BLaER1 treated with 17β-estradiol and CSF1 and Interleukin-3, amounts not matched to agents 10 nM and 100 nM (cell line): ENCODE results near the gene KIF3C.
"Not testable (repeated sequence)": the region's sequence is repeated elsewhere in the genome, so short reads cannot be mapped to it uniquely, and the experiment has no call there.

Experiments used
- H3K27ac ChIP-seq, 11 experiments: shearing (Covaris generic); formaldehyde crosslinking; 2 replicates each; pipeline ENCODE4 v1.8.1; 2022
- H3K27me3 ChIP-seq, 11 experiments: shearing (Covaris generic); formaldehyde crosslinking; 2 replicates each; pipeline ENCODE4 v1.8.1; 2022
- H3K36me3 ChIP-seq, 11 experiments: shearing (Covaris generic); formaldehyde crosslinking; 2 replicates each; pipeline ENCODE4 v1.8.1; 2022
- H3K4me1 ChIP-seq, 10 experiments: shearing (Covaris generic); formaldehyde crosslinking; 2 replicates each; pipeline ENCODE4 v1.8.1; 2022
- H3K4me2 ChIP-seq, 11 experiments: shearing (Covaris generic); formaldehyde crosslinking; 2 replicates each; pipeline ENCODE4 v1.8.1; 2022
- H3K4me3 ChIP-seq, 10 experiments: shearing (Covaris generic); formaldehyde crosslinking; 2 replicates each; pipeline ENCODE4 v1.8.1; 2022
- H3K9ac ChIP-seq, 11 experiments: shearing (Covaris generic); formaldehyde crosslinking; 2 replicates each; pipeline ENCODE4 v1.8.1; 2022
- H3K9me3 ChIP-seq, 11 experiments: shearing (Covaris generic); formaldehyde crosslinking; replicated peaks in 1 of 11; 2 replicates each; pipeline ENCODE4 v1.8.1; 2022
- H4K20me1 ChIP-seq, 11 experiments: shearing (Covaris generic); formaldehyde crosslinking; 2 replicates each; pipeline ENCODE4 v1.8.1; 2022
- Cebpa-rat ChIP-seq, 11 experiments: shearing (Covaris generic); IDR thresholded peaks; 2 replicates each; pipeline ENCODE4 v1.8.1; 2022

Gene KIF3C

DNA sequence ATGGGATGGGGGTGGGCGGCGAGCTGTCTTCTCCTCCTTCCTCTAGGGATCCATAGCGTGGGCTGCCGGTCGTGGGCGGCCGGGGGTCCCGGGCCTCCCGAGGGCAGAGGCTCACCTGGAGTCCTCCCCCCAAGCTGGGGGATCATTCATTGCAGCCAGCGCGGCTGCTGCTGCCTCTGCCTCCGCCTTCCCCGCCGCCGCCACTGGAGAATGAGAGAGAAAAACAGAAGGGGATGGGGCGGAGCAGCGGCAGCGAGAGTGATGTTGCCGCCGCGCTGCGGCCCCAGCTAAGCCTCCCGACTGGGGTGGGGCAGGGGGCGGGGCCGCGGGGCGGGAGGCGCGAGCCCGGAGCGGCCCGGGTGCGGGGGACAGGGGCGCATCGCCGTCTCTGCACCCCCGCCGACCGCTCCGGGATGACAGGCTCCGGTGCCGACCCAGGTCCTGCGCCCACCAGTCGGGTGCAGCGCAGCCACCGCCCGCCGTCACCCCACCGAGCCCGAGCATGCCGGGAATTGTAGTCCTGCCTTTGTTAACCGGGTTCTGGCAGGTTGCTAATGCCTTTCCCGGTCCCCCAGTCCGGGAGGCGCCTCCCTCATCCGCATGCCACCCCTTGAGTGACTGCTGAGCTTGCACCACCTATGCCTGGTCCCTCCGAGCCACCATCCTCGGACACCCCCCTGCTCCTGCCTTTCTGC is at the start of gene KIF3C:
TSS of gene KIF3C (minus strand) at position 225 of the 695 bp plus-strand sequence. CDS start 580 bp downstream, outside the sequence.
- no peak for TF ChIP-seq Cebpa-rat (IDR thresholded peaks at IDR 0.05)
- Histone ChIP-seq H3K9me3 (no peaks in the 10 kb centered on the region), H3K27me3 (no peaks in the 10 kb centered on the region), H4K20me1 (peaks cover 0 to 36% (median 21%) of the 10 kb centered on the region in 11 experiments; a peak in 11 of 22 replicates), H3K4me2 (peak within 1 kb of the TSS; percentile 92 to 100 (median 99)), H3K27ac (peak within 1 kb of the TSS; percentile 31 to 84 (median 77); a peak in 21 of 22 replicates), H3K36me3 (peaks cover 0 to 12% (median 0%) of the 10 kb centered on the region in 11 experiments; a peak in 4 of 22 replicates), H3K9ac (peak within 1 kb of the TSS; percentile 80 to 88 (median 83)), H3K4me3 (peak within 1 kb of the TSS; percentile 68 to 90 (median 81)), H3K4me1 (peaks cover 44 to 48% (median 45%) of the 10 kb centered on the region in 10 experiments)

DNA sequence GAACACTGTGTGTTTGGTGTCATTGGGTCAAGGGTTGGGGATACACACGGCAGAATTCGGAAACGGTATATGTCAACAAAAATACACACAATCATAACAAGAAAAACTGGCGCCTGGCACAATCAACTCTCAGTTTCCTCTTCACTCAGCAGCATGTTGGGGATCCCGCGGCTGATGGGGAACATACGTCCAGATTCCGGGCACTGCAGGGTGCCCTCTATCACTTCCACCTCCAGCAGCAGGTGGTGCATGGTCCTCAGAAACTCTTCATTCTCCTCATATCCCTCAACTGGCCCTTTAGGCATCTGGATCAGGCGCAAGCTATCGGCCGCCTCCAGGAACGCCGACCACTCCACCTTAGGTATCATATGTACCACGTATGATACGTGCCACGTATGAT is 45.8 kb upstream of the KIF3C start:
- not testable (repeated sequence) for H4K20me1 ChIP-seq, H3K4me2 ChIP-seq, H3K9ac ChIP-seq, H3K27ac ChIP-seq, H3K27me3 ChIP-seq, H3K4me3 ChIP-seq, H3K36me3 ChIP-seq
- H3K9me3 ChIP-seq, result peaks cover 8 to 17% (median 13%) of the 10 kb centered on the region in 11 experiments; a peak in 19 of 22 replicates
- H3K4me1 ChIP-seq, result peaks cover 10 to 27% (median 12%) of the 10 kb centered on the region in 10 experiments

DNA sequence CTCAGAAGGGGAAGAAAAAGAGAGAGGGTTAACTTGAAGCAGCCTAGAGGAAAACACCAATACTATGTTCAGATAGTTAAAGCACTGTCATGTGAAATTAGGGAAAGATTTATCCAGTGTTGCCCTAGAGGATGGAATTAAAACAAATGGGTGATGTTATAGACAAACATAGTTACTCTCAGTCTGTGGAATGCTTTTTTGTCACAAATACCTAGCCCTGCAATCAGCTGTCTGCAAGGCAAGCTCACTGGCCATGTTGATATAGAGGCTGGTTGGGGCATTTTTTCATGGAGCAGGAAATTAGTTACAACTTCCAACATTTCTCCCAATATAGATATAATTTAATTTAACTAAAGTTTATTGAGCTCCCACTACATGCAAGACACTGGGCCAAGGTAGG is 43.2 kb upstream of the KIF3C start:
- TF ChIP-seq Cebpa-rat (IDR thresholded peaks at IDR 0.05), result no peak
- H3K4me1 ChIP-seq, result peaks cover 0 to 13% (median 0%) of the 10 kb centered on the region in 10 experiments; a peak in 6 of 20 replicates
- H3K4me3 ChIP-seq, result no peak overlapping the region
- no peak overlapping the region for H3K27ac ChIP-seq
- peaks cover 8 to 17% (median 13%) of the 10 kb centered on the region in 11 experiments; a peak in 19 of 22 replicates for H3K9me3 ChIP-seq
- H3K4me2 ChIP-seq, result no peak overlapping the region
- no peaks in the 10 kb centered on the region for H3K36me3 ChIP-seq
- no peaks in the 10 kb centered on the region; a peak in 1 of 22 replicates for H4K20me1 ChIP-seq
- H3K9ac ChIP-seq, result no peak overlapping the region
- H3K27me3 ChIP-seq, result no peaks in the 10 kb centered on the region

DNA sequence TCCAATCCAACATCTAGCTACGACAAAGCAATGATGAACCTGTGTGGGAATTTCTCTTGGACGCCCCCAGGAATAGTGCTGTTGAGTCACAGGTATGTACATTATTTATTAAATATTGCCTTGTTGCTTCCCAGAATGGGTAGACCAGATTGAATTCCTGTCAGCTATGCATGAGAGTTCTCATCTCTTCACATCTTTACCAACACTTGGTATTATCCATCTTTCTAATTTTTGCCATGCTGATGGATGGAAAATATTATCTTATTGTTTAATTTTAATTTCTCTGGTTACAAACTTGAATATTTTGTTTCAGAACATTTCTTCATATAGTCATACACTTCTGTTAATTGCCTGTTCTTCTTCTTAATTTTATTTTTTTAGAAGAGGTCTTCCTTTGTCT is 42.0 kb upstream of the KIF3C start:
- Histone ChIP-seq H3K9ac (no peak overlapping the region), H3K4me2 (no peak overlapping the region), H3K4me1 (peaks cover 0 to 23% (median 0%) of the 10 kb centered on the region in 10 experiments; a peak in 6 of 20 replicates), H3K4me3 (no peak overlapping the region), H3K36me3 (no peaks in the 10 kb centered on the region), H3K27ac (no peak overlapping the region), H4K20me1 (no peaks in the 10 kb centered on the region; a peak in 1 of 22 replicates), H3K9me3 (peaks cover 8 to 17% (median 13%) of the 10 kb centered on the region in 11 experiments; a peak in 19 of 22 replicates), H3K27me3 (no peaks in the 10 kb centered on the region)
- TF ChIP-seq Cebpa-rat (IDR thresholded peaks at IDR 0.05), result no peak

GRCh38 chr2:26020231-26020640 is 37.9 kb upstream of the KIF3C start:
- H4K20me1 ChIP-seq, result no peaks in the 10 kb centered on the region; a peak in 1 of 22 replicates
- no peak overlapping the region for H3K27ac ChIP-seq
- no peaks in the 10 kb centered on the region for H3K36me3 ChIP-seq
- peaks cover 0 to 55% (median 4%) of the 10 kb centered on the region in 10 experiments; a peak in 9 of 20 replicates for H3K4me1 ChIP-seq
- no peaks in the 10 kb centered on the region for H3K27me3 ChIP-seq
- TF ChIP-seq Cebpa-rat (IDR thresholded peaks at IDR 0.05), result no peak
- no peak overlapping the region for H3K9ac ChIP-seq
- H3K4me2 ChIP-seq, result peak overlapping the region in 2 of 11 experiments; percentile 22 to 46; a peak in 3 of 22 replicates
- no peak overlapping the region for H3K4me3 ChIP-seq
- H3K9me3 ChIP-seq, result peaks cover 8 to 17% (median 13%) of the 10 kb centered on the region in 11 experiments; a peak in 19 of 22 replicates

DNA sequence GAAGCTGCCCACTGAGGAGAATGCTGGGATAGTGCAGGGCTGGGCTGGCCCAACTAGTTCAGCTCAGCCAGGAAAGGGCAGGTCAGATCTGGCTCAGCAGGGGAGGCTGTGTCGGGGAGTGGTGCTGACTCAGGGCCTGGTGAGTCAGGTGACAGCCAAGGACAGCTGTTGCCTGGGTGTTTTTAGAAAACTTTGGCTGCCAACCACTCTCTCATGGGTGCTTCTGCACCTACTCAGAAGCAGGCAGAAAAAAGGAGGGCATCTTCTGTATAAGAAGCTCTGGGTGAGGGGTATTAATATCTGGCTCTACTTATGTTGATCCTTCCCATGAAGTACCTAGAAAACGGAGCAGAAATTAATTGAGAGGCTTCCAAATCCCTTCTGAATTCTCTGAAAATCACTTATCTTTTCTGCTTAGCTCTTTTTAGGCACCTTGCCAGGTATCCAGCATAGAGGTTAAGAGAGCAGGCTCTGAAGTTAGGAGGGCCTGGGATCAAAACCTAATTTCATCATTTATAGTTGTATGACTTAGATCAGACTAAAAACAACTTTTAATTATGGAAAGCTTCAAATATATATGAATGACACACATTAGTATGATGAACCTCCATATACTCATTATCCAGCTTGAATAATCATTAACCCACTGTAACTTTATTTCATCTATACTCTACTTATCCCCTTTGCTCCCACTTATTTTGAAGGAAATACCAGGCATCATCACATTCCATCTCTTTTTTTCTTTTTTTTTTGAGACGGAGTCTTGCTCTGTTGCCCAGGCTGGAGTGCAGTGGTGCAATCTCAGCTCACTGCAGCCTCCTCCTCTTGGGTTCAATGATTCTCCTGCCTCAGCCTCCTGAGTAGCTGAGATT is 36.1 kb upstream of the KIF3C start:
- H3K4me1 ChIP-seq, result peaks cover 0 to 61% (median 4%) of the 10 kb centered on the region in 10 experiments; a peak in 9 of 20 replicates
- H3K36me3 ChIP-seq, result no peaks in the 10 kb centered on the region
- H4K20me1 ChIP-seq, result no peaks in the 10 kb centered on the region; a peak in 1 of 22 replicates
- TF ChIP-seq Cebpa-rat (IDR thresholded peaks at IDR 0.05), result no peak
- H3K27me3 ChIP-seq, result no peaks in the 10 kb centered on the region
- H3K9me3 ChIP-seq, result no peaks in the 10 kb centered on the region
- H3K27ac ChIP-seq, result peak overlapping the region in 3 of 11 experiments; percentile 18 to 59 (median 34); a peak in 5 of 22 replicates
- H3K4me3 ChIP-seq, result no peak overlapping the region
- peak overlapping the region in 1 of 11 experiments; percentile 20; a peak in 2 of 22 replicates for H3K9ac ChIP-seq
- H3K4me2 ChIP-seq, result peak overlapping the region in 4 of 11 experiments; percentile 54 to 84 (median 76); a peak in 8 of 22 replicates

- peak overlapping the region in 1 of 11 experiments; percentile 20; a peak in 1 of 22 replicates for H3K9ac ChIP-seq
- no peaks in the 10 kb centered on the region for H3K36me3 ChIP-seq
- peaks cover 0 to 69% (median 4%) of the 10 kb centered on the region in 10 experiments; a peak in 9 of 20 replicates for H3K4me1 ChIP-seq
- H3K4me3 ChIP-seq, result no peak overlapping the region
- H3K27ac ChIP-seq, result peak overlapping the region in 3 of 11 experiments; percentile 10 to 59 (median 18); a peak in 5 of 22 replicates
- H3K27me3 ChIP-seq, result no peaks in the 10 kb centered on the region
- no peak for TF ChIP-seq Cebpa-rat (IDR thresholded peaks at IDR 0.05)
- no peaks in the 10 kb centered on the region for H3K9me3 ChIP-seq
- H3K4me2 ChIP-seq, result peak overlapping the region in 4 of 11 experiments; percentile 54 to 84 (median 76); a peak in 8 of 22 replicates
- H4K20me1 ChIP-seq, result no peaks in the 10 kb centered on the region; a peak in 1 of 22 replicates
These were observed 35.3 kb upstream of the KIF3C start for GRCh38 chr2:26017464-26018183.

DNA sequence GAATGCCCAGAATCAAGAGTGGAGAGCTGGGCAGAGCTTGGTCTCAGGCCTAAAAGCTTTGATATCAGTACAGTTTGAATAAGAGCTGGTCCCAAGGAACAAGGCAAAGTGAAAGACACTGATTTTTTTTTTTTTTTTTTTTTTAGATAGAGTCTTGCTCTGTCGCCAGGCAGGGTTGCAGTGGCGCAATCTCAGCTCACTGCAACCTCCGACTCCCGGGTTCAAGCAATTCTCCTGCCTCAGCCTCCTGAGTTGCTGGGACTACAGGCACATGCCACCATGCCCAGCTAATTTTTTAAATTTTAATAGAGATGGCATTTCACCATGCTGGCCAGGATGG is 34.4 kb upstream of the KIF3C start:
- not testable (repeated sequence) for H3K4me3 ChIP-seq, H3K9ac ChIP-seq, H4K20me1 ChIP-seq, H3K27ac ChIP-seq, H3K9me3 ChIP-seq, H3K36me3 ChIP-seq, H3K27me3 ChIP-seq
- peak overlapping the region in 2 of 11 experiments; percentile 75 to 84; a peak in 3 of 22 replicates for H3K4me2 ChIP-seq
- peaks cover 0 to 78% (median 9%) of the 10 kb centered on the region in 10 experiments; a peak in 9 of 20 replicates for H3K4me1 ChIP-seq
